GM10847 (cell line): ENCODE data around the gene NRXN2.

Experiments
- POLR2A ChIP-seq: IDR thresholded peaks from 2 replicates; pipeline ENCODE4 v1.6.1; 2011; ENCODE audit not compliant: insufficient read length; ENCODE audit errors: extremely low read depth

The NRXN2 gene

DNA sequence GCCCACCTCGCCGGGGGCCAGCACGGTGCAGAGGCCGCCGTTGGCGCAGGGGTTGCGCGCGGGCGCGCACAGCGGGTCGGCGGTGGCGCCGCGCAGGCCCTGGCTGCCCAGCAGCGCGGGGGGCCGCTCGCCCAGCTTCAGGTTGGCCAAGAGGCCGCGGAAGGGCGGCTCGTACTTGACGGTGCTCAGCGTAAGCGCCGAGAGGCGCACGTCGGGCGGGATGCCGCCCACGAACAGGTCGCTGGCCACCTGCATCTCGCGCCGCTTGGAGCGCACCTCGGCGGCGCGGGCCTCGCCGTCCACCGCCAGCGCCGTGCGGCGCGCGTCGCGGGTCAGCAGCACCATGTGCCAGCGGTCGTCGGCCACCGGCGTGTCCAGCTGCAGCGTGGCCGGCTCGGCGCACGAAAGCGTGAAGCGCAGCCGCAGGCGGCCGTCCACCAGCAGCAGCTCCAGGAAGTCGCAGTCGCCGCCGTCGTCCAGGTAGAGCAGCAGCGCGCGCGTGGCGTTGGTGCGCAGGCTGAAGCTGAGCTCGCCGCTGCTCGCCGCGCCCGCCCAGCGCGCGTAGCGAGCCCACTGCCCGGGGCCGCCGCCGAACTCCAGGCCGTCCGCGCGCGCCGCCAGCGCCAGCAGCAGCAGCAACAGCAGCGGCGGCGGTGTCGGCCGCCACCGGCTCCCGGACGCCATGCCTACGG, 9.8 kb downstream of the NRXN2 start:
- no peak for TF ChIP-seq POLR2A

DNA sequence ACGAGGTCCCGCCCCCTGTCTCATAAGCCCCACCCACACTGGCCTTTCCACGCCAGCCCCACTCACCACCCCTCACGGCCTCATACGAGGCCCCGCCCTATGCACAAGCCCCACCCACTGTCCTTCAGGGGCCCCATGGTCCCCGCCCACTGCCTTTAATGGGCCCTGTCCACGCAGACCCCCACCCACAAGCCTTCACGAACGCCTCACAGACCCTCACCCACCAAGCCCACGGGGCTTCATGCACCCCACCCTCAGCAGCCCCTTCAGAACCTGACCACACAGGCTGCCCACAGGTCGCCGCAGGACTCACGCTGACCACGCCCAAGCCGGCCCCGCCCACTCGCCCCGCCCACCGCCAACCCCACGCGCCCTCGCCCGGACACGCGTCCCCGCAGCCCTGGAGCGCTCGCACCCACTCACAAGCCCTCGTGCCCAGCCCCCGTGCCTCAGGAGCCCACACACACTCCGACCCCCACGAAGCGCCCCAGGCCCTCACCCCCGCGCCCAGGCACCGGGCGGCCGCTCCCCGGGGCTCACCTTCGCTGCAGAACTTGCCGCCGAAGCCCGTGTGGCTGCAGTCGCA, 10.5 kb downstream of the NRXN2 start:
- TF ChIP-seq POLR2A: no peak

DNA sequence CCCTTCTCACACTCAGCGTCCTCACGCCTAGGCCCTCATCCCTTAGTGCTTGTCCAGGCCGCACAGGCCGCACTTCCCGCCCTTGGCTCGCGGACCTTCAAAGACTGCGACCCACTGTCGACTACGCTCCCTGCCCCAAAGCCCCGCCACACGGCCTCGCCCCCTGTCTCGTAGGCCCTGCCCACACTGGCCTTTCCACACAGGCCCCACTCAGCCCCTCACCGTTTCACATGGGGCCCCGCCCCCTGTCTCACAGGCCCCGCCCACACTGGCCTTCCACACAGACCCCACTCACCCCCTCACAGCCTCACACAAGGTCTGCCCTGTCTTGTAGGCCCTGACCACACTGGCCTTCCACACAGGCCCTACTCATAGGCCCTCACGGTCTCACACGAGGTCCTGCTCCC, 11.0 kb downstream of the NRXN2 start:
- no peak for TF ChIP-seq POLR2A

DNA sequence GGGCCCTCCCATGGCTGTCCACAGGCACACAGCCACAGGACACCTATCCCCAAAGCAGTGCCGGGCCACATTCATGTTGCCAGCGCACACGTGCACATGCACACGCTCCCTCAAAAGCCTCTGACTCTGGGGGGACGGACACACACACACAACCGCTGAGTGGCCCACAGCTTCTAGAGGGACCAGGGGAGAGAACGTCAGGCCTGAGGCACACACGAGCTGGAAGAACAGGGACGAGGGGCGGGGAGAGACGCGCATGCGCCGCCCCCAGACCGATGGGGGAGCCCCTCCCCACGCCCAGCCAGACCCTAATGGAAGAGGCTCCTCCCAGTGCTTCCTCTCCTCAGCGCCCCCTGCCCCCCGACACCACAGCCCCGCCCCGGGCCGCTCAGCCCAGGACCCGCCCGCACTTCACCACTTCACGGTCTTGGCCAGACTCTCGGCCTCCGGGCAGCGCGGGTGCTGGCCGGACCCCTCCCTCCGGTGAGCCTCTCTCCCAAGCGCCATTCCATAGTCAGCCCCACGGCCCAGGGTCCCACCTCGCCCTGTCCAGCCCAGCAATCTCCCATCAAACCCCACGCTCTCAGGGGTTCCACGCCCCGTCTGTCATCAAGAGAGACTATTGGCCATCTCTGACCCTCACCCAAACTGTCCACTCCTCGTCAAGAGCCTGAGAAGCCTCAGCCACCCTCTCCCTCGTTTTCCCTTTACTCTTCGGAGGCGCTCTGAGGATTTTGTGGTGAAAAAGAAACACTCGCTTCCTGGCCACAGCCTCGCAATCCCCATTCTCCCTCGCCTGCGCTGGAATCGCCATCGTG, 11.7 kb downstream of the NRXN2 start:
- no peak for TF ChIP-seq POLR2A

DNA sequence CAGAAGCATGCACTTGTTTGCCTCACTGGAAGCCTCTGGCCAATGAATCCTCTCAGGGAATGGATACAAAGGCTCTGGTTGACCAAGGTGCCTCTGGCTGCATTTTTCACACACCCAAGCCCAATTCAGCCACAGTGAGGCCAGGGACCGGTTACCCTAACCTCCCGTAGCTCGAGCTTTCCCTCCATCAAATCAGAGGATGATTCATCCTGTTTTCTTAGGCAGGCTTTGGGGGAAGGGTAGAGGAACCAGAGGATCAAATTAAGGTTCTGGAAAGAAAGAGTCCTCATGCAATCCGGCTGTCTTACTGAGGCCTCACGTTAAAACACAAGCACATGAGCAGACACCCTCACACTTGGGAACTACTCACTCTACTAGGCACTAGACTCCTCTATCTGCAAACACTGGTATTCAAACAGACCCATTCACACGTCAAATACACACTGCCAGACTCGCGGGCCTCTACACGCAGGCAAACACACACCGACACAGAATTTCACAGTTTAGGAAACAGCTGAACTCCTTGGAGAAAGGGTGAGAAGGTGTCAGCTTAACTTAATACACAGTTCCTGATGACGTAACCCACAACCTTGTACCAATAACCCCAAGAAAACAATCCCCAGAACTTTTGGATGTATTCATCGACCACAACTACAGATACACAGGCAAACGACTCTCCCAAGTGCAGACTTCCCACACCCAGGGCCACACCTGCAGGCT, 12.4 kb downstream of the NRXN2 start:
- TF ChIP-seq POLR2A: no peak

DNA sequence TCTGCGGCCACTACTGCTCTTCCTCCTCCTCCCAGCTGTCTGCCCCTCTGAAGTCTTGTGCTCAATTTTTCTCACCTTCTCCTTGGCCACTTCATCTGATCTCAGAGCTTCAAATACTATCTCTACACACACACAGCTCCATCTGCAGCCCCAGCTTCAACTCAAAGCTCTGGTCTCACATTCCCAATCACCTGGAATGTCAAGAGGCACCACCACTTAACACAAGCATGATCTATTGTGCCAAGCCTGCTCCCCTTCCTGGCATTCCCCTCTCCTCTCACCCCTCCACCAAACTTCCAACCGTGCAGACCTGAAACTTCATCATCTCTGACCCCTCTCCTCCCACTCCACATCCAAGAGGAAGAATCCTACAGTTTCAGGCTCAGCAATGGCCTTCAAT, 17.5 kb downstream of the NRXN2 start:
- TF ChIP-seq POLR2A: no peak

DNA sequence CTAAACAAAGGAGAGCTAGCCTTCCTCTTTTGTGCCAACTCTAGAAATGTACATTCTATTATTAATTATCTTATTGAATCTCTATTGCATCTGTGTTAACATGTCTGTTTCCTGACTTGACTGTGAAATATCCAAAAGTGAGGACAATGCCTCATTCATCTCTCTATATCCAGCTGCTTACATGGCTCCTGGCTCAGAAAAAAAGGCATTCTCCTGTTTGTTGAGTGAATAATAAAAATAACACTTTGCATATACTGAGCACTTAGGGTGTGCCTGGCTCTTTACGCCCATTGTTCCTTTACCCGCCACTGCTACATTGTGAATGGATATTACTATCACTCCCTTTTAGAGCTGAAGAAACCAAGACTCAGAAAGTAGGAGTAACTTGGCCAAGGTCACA, 19.9 kb downstream of the NRXN2 start:
- no peak for TF ChIP-seq POLR2A

DNA sequence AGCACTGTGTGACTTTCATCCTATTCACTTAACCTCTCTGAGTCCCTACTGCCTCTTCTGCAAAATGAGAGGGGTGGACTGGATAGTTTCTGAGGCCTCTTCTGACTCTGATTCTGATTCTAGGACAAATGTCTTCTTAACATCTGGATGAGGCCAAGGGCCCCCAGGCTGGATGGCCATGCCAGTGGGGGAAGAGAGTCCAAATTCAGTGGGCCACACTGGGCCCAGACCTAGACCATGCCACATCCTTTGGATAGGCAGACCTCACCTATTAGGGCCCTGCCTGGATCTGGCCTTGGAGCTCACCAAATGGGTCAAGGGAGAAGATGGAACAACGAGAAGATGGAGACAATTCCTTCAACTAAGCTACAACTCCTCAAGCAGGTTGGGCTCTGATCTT, 24.6 kb downstream of the NRXN2 start:
- TF ChIP-seq POLR2A: no peak

DNA sequence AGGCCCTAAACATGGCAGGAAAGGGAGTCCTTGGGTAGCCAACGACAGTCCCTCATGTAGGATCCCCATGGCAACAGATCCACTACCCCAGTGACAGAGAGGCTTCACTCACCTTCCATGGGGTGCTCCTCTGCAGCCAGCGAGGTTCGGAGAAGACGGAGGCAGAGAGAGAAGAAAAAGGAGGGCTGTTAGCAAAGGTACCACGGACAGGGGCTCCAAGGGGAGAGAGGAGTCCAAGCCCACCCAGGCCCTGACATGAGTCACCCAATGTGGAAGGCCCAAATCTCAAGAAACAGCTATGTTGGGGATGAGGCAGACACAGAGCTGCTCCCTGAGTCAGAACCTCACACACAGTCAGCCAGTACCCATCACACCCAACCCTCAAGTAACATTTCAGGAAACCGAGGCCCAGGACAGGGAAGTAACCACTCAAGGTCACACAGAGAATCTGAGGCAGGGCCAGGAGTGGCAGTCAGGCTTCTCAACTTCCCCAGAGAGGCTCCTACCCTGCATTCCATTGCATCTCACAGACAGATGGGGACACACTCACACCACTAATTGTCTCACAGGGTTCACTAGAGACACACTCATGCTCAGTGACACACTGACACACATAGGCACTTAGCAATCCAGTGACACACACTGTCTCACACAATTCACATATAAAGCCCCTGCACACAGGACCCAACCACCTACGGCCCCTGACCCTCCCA, 25.2 kb downstream of the NRXN2 start:
- TF ChIP-seq POLR2A: no peak

DNA sequence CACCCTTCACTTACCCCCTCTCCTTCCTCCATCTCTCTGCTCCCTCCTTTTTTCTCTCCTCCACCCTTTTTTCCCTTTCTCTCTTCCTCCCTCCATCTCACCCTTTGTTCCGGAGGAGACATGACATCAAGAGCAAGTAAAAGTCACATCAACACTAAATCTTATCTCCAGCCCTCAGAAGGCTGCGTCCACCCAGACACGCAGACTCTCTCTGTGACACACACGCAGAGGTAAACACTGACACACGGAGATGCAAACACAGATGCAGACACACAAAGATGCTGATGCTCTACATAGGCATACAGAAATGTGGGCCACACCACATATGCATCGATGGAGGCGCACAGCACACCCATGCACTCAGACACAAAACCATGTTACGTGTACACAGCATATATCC, 27.0 kb downstream of the NRXN2 start:
- TF ChIP-seq POLR2A: no peak

DNA sequence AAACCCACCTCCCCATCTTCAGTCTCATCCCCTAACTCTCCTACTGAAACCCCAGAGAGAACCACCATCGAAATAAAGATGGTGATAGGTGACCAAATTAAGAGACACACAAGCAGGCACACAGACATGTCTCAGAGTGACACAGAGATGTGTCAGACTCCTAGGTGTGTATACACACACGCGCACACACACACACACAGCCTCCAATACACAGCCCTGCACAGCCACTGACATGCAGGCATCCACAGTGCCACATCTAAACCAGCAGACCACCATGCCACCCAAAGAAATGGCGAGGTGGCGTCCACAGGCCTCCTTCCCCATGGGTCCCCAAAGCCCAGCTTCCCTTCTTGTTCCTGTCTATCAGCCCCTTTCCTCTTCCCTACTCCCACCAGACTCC, 27.4 kb downstream of the NRXN2 start:
- TF ChIP-seq POLR2A: no peak

DNA sequence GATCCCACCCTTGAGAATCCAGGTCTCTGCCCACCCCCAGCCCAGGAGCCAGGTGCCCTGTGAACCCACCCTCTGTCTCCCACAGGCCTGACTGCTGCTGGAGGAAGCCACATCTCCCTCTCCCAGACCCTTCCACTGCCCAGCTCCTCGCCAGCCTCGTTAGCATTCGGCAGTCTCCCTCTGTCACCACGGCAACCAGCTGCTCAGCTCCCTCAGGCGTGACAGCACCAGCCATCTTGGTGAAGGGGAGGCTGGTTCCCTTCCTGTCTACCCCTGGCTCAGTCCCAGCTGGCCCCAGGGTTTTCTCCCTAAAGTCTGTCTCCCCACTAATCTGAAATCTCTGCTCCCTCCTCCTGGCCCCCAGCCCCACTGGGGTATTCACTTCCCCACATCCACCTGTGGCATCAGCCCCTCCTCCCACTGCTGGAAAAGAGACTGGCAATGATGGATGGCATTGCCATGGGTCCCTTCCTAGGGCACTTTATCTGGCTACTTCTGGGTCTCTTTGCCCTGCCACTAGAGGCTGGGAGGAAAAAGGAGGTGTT, 28.1 kb downstream of the NRXN2 start:
- TF ChIP-seq POLR2A: no peak

DNA sequence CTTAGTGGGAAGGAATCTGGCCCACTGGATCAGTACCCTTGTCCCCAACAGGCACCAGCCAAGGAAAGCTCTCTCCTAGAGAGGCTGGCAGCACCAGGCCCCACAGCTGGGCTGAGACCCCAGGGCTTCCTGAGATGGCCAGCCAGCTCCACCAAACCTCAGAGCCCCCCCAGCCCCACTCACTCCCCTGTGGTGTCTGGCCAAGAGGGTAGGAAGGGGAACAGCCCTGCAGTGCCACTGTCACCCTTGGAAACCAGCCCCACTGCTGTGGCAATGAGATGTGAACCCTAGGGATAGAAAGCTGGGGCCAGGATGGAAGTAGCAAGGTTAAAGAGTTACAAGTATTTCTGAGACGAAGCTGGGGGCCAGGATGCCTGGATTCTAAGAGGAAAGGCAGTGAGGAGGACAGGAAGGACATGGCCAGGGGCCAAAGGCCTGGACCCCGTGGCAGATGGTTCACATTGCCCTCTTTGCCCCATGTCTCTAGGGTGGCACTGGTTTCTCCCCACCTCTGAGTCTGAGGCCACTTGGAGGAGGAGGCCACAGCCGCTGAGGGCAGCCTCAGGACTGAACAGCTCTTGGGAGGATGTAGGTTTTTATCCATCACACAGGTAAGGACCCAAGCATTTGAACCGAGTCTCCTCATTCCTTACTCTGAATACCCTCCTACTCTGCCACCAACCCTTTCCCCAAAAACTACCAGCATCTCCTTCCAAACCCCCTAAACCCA, 28.8 kb downstream of the NRXN2 start:
- TF ChIP-seq POLR2A: no peak

DNA sequence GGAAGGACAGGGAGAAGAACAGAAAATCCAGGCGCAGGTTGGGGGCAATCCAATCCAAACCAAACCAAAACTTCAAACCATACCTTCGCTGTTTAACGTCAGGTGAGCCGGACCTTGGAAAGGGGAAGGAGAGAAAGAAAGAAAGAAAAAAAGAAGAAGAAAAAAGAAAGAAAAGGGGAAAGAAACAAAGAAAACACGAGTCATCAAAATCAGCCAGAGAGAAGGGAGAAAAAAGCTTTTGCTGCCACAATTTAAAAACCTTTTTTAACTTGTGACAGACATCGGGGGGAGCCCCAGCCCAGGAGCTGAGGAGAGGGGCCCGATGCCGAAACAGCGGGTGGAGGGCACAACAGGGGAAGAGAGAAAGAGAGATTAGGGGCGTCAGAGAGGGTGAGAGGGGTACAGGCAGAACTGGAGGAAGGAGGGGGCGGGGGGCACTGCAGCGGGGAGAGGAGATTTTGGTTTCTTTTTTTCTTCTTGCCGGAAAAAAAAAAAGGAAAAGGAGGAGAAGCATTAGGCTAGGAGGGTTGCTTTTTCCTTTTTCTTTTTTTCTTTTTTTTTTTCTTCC, 30.1 kb downstream of the NRXN2 start:
- TF ChIP-seq POLR2A: no peak
